SK-N-SH treated with all-trans-retinoic acid at 6 μM for 48 hours (cell line): Measurements from ENCODE around the gene SENP1.

ENCODE experiments used
- CSDC2 ChIP-seq: fragments of 250-450 bp; sonication (Bioruptor Pico); IDR thresholded peaks from 2 replicates; pipeline ENCODE4 v1.5.0; 2020; ENCODE audit warnings: mild to moderate bottlenecking, moderate library complexity
- GLIS3 ChIP-seq: fragments of 250-450 bp; sonication (Bioruptor Pico); IDR thresholded peaks from 2 replicates; pipeline ENCODE4 v1.5.0; 2020; ENCODE audit warnings: mild to moderate bottlenecking, moderate library complexity
- OSR1 ChIP-seq: fragments of 250-450 bp; sonication (Bioruptor Pico); IDR thresholded peaks from 2 replicates; pipeline ENCODE4 v1.8.0; 2022; ENCODE audit warnings: moderate library complexity, mild to moderate bottlenecking, inconsistent platforms
- PATZ1 ChIP-seq: fragments of 250-450 bp; sonication (Bioruptor Pico); IDR thresholded peaks from 2 replicates; pipeline ENCODE4 v1.8.0; 2020; ENCODE audit warnings: mild to moderate bottlenecking, moderate library complexity, borderline replicate concordance
- POU6F1 ChIP-seq: fragments of 250-450 bp; sonication (Bioruptor Pico); IDR thresholded peaks from 2 replicates; pipeline ENCODE4 v1.8.0; 2021; ENCODE audit warnings: low read depth, mild to moderate bottlenecking, moderate library complexity, borderline replicate concordance
- SNAI2 ChIP-seq: fragments of 250-450 bp; sonication (Bioruptor Pico); IDR thresholded peaks from 2 replicates; pipeline ENCODE4 v1.5.0; 2020; ENCODE audit warnings: mild to moderate bottlenecking, moderate library complexity
- TOX ChIP-seq: fragments of 250-450 bp; sonication (Bioruptor Pico); IDR thresholded peaks from 2 replicates; pipeline ENCODE4 v1.8.0; 2021; ENCODE audit warnings: mild to moderate bottlenecking, moderate library complexity, borderline replicate concordance
- ZC3H10 ChIP-seq: fragments of 250-450 bp; sonication (Bioruptor Pico); IDR thresholded peaks from 2 replicates; pipeline ENCODE4 v1.5.1; 2021; ENCODE audit warnings: mild to moderate bottlenecking, moderate library complexity
- ZFP3 ChIP-seq: fragments of 250-450 bp; sonication (Bioruptor Pico); IDR thresholded peaks from 2 replicates; pipeline ENCODE4 v1.5.0; 2020; ENCODE audit warnings: mild to moderate bottlenecking, moderate library complexity
- ZNF70 ChIP-seq: fragments of 450-650 bp; formaldehyde crosslinking; IDR thresholded peaks from 2 replicates; pipeline ENCODE4 v1.5.0; 2020; ENCODE audit warnings: mild to moderate bottlenecking, moderate library complexity
- ZNF8 ChIP-seq: fragments of 450-650 bp; formaldehyde crosslinking; IDR thresholded peaks from 2 replicates; pipeline ENCODE4 v1.5.0; 2020; ENCODE audit warnings: mild to moderate bottlenecking, moderate library complexity

GRCh38 chr12:48019639-48020265 lies 86.1 kb downstream of the SENP1 start:
- TF ChIP-seq SNAI2 (CRISPR knock-in tag) (no peak), PATZ1 (CRISPR knock-in tag) (no peak), ZNF8 (CRISPR knock-in tag) (no peak), ZFP3 (no peak), POU6F1 (CRISPR knock-in tag) (no peak), OSR1 (no peak), GLIS3 (no peak), ZNF70 (no peak), TOX (CRISPR knock-in tag) (no peak), CSDC2 (CRISPR knock-in tag) (no peak), ZC3H10 (no peak)
